Measurements from ENCODE around the gene UCP3.

The UCP3 gene

GRCh38 chr11:74008373-74009229, at the start of gene UCP3:
Gene UCP3 (minus strand): TSS chr11:74009085. CDS start chr11:74007042, 2,043 bp downstream.
- no peak for DNase-seq

GRCh38 chr11:74057249-74058151, 48.6 kb upstream of the UCP3 start:
- peak; percentile 36 for DNase-seq

GRCh38 chr11:74055938-74056337, 47.1 kb upstream of the UCP3 start:
- peak; percentile 56 for DNase-seq

GRCh38 chr11:74050465-74050864, 41.6 kb upstream of the UCP3 start:
- peak; percentile 60 for DNase-seq

GRCh38 chr11:74048993-74049392, 40.1 kb upstream of the UCP3 start:
- DNase-seq = no peak

GRCh38 chr11:74044538-74044937, 35.7 kb upstream of the UCP3 start:
- no peak for DNase-seq

- no peak for DNase-seq
Observed at GRCh38 chr11:74043450-74043849, 34.6 kb upstream of the UCP3 start.

GRCh38 chr11:74037309-74037708, 28.4 kb upstream of the UCP3 start:
- peak; percentile 10 for DNase-seq

GRCh38 chr11:74035264-74035663, 26.4 kb upstream of the UCP3 start:
- DNase-seq = no peak

- DNase-seq = no peak
Observed at GRCh38 chr11:74033046-74033445, 24.2 kb upstream of the UCP3 start.

GRCh38 chr11:74030723-74031676, 22.1 kb upstream of the UCP3 start:
- DNase-seq = no peak

GRCh38 chr11:74025467-74026166, 16.7 kb upstream of the UCP3 start:
- DNase-seq = peak; percentile 41

GRCh38 chr11:74024261-74025029, 15.6 kb upstream of the UCP3 start:
- DNase-seq = peak; percentile 84

GRCh38 chr11:74023276-74023675, 14.4 kb upstream of the UCP3 start:
- no peak for DNase-seq

GRCh38 chr11:74022546-74022945, 13.7 kb upstream of the UCP3 start:
- DNase-seq = no peak

- no peak for DNase-seq
Observed at GRCh38 chr11:74021998-74022397, 13.1 kb upstream of the UCP3 start.

- DNase-seq = no peak
Observed at GRCh38 chr11:74020539-74020938, 11.7 kb upstream of the UCP3 start.

- DNase-seq = no peak
Observed at GRCh38 chr11:74019860-74020259, 11.0 kb upstream of the UCP3 start.

- DNase-seq = no peak
Observed at GRCh38 chr11:74019104-74019738, 10.3 kb upstream of the UCP3 start.

GRCh38 chr11:74018331-74019005, 9.6 kb upstream of the UCP3 start:
- DNase-seq = no peak
